DND-41 (cell line): ENCODE data around the gene BIRC3.
A peak's percentile ranks its signal among the peaks of the same experiment; 100 is the strongest.

Experiments used
- ATAC-seq: fragments of 200-7000 bp; cut with Tn5 transposase; 3 replicates; pipeline ENCODE4 v1.9.1; 2021; ENCODE audit warnings: low read depth; ENCODE audit not compliant: insufficient read depth
- DNase-seq: peaks from one replicate; pipeline ENCODE4 v3.0.0-alpha.2; 2020
- H2AFZ ChIP-seq: 2 replicates; pipeline ENCODE4 v1.6.0; 2012; ENCODE audit warnings: low read depth, low read length
- H3K27ac ChIP-seq: 2 replicates; pipeline ENCODE4 v1.5.1; 2012; ENCODE audit warnings: low read length, inconsistent platforms
- H3K27me3 ChIP-seq: fragments of 200-600 bp; sonication (generic); 2 replicates; pipeline ENCODE4 v1.6.0; 2012; ENCODE audit warnings: low read length, mild to moderate bottlenecking, inconsistent platforms; ENCODE audit not compliant: insufficient read depth, poor library complexity
- H3K36me3 ChIP-seq: 2 replicates; pipeline ENCODE4 v1.5.1; 2012; ENCODE audit warnings: low read length, inconsistent platforms; ENCODE audit not compliant: insufficient read depth
- H3K4me1 ChIP-seq: 2 replicates; pipeline ENCODE4 v1.5.1; 2012; ENCODE audit warnings: mild to moderate bottlenecking, low read length; ENCODE audit not compliant: insufficient read depth
- H3K4me2 ChIP-seq: 2 replicates; pipeline ENCODE4 v1.6.0; 2012; ENCODE audit warnings: mild to moderate bottlenecking, moderate library complexity, low read length, inconsistent platforms; ENCODE audit not compliant: insufficient read depth
- H3K4me3 ChIP-seq, 2 experiments: fragments of 200-600 bp in 1 of 2; shearing (Covaris generic) in 1 of 2; 2 replicates each; pipeline ENCODE4 v1.5.1; 2012 to 2016; ENCODE audit warnings: inconsistent platforms in 2 of 2, low read length in 2 of 2, mild to moderate bottlenecking in 2 of 2, low read depth in 1 of 2, moderate library complexity in 1 of 2
- H3K79me2 ChIP-seq: 2 replicates; pipeline ENCODE4 v1.6.0; 2012; ENCODE audit warnings: low read length, inconsistent platforms; ENCODE audit not compliant: insufficient read depth
- H3K9ac ChIP-seq: 2 replicates; pipeline ENCODE4 v1.6.0; 2012; ENCODE audit warnings: low read depth, mild to moderate bottlenecking, inconsistent platforms, low read length, moderate library complexity
- H3K9me3 ChIP-seq: 2 replicates; pipeline ENCODE4 v1.5.1; 2012; ENCODE audit warnings: low read length, moderate library complexity, mild to moderate bottlenecking, inconsistent platforms; ENCODE audit not compliant: insufficient read depth, severe bottlenecking
- H4K20me1 ChIP-seq: 2 replicates; pipeline ENCODE4 v1.6.0; 2012; ENCODE audit warnings: low read length; ENCODE audit not compliant: insufficient read depth
- EZH2 ChIP-seq: IDR thresholded peaks from 3 replicates; pipeline ENCODE4 v1.6.1; 2012; ENCODE audit warnings: borderline replicate concordance, low read depth, mild to moderate bottlenecking, moderate library complexity, low read length, inconsistent platforms; ENCODE audit not compliant: severe bottlenecking
- TF ChIP-seq, protein P1 (sequence below): IDR thresholded peaks from 2 replicates; pipeline ENCODE4 v1.5.1; 2012; ENCODE audit warnings: borderline replicate concordance, low read length, moderate library complexity, mild to moderate bottlenecking; ENCODE audit not compliant: poor library complexity, severe bottlenecking; ENCODE audit errors: extremely low read depth

The BIRC3 gene

GRCh38 chr11:102317099-102317767, at the start of gene BIRC3:
TSS of gene BIRC3 (plus strand) at chr11:102317484. CDS start at chr11:102324510, 7,026 bp downstream.
- H3K9me3 ChIP-seq: no peaks in the 10 kb centered on the region
- H3K27me3 ChIP-seq: no peaks in the 10 kb centered on the region
- peak within 1 kb of the TSS; percentile 86 for H3K4me2 ChIP-seq
- peak within 1 kb of the TSS; percentile 72 for H3K27ac ChIP-seq
- H3K79me2 ChIP-seq: no peaks in the 10 kb centered on the region
- H3K4me1 ChIP-seq: peaks cover 71% of the 10 kb centered on the region
- peak within 1 kb of the TSS; percentile 86 for H2AFZ ChIP-seq
- TF ChIP-seq, protein P1, sequence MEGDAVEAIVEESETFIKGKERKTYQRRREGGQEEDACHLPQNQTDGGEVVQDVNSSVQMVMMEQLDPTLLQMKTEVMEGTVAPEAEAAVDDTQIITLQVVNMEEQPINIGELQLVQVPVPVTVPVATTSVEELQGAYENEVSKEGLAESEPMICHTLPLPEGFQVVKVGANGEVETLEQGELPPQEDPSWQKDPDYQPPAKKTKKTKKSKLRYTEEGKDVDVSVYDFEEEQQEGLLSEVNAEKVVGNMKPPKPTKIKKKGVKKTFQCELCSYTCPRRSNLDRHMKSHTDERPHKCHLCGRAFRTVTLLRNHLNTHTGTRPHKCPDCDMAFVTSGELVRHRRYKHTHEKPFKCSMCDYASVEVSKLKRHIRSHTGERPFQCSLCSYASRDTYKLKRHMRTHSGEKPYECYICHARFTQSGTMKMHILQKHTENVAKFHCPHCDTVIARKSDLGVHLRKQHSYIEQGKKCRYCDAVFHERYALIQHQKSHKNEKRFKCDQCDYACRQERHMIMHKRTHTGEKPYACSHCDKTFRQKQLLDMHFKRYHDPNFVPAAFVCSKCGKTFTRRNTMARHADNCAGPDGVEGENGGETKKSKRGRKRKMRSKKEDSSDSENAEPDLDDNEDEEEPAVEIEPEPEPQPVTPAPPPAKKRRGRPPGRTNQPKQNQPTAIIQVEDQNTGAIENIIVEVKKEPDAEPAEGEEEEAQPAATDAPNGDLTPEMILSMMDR: peak; percentile 56
- TF ChIP-seq EZH2: no peak
- DNase-seq (peak; percentile 86), ATAC-seq (peak; percentile 91)
- H3K9ac ChIP-seq: peak within 1 kb of the TSS; percentile 57
- H3K36me3 ChIP-seq: no peaks in the 10 kb centered on the region
- no peaks in the 10 kb centered on the region for H4K20me1 ChIP-seq
- peak within 1 kb of the TSS; percentile 27 to 73; a peak in 3 of 4 replicates for H3K4me3 ChIP-seq

GRCh38 chr11:102267609-102268008, 49.7 kb upstream of the BIRC3 start:
- Histone ChIP-seq H4K20me1 (no peaks in the 10 kb centered on the region), H3K4me3 (no peak overlapping the region), H3K27ac (no peak overlapping the region), H3K27me3 (peaks cover 19% of the 10 kb centered on the region), H3K36me3 (no peaks in the 10 kb centered on the region), H3K79me2 (no peaks in the 10 kb centered on the region), H2AFZ (no peak overlapping the region), H3K9ac (no peak overlapping the region), H3K9me3 (no peaks in the 10 kb centered on the region), H3K4me1 (no peaks in the 10 kb centered on the region), H3K4me2 (no peak overlapping the region)
- no peak for TF ChIP-seq EZH2
- TF ChIP-seq, protein P1: no peak
- DNase-seq (no peak), ATAC-seq (no peak)

- H3K27ac ChIP-seq: no peak overlapping the region
- no peak overlapping the region for H3K9ac ChIP-seq
- H3K4me3 ChIP-seq: no peak overlapping the region
- no peaks in the 10 kb centered on the region for H3K79me2 ChIP-seq
- no peak overlapping the region for H2AFZ ChIP-seq
- H3K9me3 ChIP-seq: no peaks in the 10 kb centered on the region
- ATAC-seq (peak; percentile 67), DNase-seq (peak; percentile 15)
- H4K20me1 ChIP-seq: no peaks in the 10 kb centered on the region
- H3K27me3 ChIP-seq: peaks cover 19% of the 10 kb centered on the region
- H3K4me1 ChIP-seq: no peaks in the 10 kb centered on the region
- no peak for TF ChIP-seq EZH2
- TF ChIP-seq, protein P1: no peak
- no peak overlapping the region for H3K4me2 ChIP-seq
- H3K36me3 ChIP-seq: no peaks in the 10 kb centered on the region
Measured at GRCh38 chr11:102268083-102268984, 49.0 kb upstream of the BIRC3 start.
